GM20000 (cell line): ENCODE results near the gene KIT.

ENCODE experiments used
- DNase-seq: peaks from one replicate; pipeline ENCODE4 v3.0.0; 2012; ENCODE audit warnings: low spot score
- TF ChIP-seq, protein P1 (sequence below): IDR thresholded peaks from 2 replicates; pipeline ENCODE4 v1.5.1; 2012; ENCODE audit warnings: mild to moderate bottlenecking, control low read depth; ENCODE audit errors: extremely low read depth, missing control alignments

KIT gene

DNA sequence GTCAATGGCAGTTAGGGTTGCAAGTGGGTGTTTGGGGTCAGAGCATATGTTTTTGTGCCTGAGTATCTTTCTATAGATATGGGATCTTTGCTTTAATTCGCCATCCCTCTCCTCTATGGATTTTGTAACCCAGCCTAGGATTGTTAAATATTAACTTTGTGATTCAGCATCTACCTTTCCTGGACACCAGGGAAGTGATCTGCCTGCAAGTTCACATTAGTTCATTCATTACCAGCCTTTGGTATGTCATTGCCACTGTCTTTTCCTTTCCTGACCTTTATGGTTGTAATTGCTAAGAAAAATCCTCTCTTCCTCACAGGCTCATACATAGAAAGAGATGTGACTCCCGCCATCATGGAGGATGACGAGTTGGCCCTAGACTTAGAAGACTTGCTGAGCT, 73.8 kb downstream of the KIT start:
- no peak for DNase-seq
- TF ChIP-seq, protein P1, sequence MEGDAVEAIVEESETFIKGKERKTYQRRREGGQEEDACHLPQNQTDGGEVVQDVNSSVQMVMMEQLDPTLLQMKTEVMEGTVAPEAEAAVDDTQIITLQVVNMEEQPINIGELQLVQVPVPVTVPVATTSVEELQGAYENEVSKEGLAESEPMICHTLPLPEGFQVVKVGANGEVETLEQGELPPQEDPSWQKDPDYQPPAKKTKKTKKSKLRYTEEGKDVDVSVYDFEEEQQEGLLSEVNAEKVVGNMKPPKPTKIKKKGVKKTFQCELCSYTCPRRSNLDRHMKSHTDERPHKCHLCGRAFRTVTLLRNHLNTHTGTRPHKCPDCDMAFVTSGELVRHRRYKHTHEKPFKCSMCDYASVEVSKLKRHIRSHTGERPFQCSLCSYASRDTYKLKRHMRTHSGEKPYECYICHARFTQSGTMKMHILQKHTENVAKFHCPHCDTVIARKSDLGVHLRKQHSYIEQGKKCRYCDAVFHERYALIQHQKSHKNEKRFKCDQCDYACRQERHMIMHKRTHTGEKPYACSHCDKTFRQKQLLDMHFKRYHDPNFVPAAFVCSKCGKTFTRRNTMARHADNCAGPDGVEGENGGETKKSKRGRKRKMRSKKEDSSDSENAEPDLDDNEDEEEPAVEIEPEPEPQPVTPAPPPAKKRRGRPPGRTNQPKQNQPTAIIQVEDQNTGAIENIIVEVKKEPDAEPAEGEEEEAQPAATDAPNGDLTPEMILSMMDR, result no peak

DNA sequence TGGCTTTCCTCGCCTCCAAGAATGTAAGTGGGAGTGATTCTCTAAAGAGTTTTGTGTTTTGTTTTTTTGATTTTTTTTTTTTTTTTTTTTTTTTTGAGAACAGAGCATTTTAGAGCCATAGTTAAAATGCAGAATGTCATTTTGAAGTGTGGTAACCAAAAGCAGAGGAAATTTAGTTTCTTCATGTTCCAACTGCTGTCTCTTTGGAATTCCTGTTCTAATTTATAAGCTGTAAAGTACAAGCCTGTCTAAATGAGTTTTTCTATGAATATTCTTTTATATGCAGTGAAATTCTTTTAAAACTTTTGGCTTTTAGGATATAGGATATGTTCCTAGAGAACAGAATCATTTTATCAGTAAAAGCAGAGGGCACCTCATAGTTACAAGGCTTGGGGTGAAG, 74.2 kb downstream of the KIT start:
- DNase-seq, result no peak
- TF ChIP-seq, protein P1, result no peak

DNA sequence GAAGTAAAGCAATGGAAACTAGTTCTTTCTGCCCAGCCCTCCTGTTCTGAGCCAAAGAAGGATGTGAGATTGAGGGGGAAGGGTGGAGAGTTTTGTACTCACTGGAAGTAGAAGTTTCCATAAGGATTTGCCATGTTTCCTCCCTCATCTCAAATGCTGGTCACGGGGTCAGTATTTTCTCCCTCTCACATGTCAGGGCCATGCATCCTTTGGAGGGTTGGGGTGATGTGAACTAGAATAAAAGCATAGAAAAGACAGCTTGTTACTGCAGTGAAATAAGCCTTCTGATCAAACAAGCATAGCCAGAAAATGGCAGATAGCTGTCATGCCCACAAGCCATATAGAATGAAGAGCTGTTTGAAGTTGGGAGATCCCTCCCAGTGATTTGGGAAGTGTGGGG, 79.7 kb downstream of the KIT start:
- DNase-seq, result no peak
- TF ChIP-seq, protein P1, result no peak

DNA sequence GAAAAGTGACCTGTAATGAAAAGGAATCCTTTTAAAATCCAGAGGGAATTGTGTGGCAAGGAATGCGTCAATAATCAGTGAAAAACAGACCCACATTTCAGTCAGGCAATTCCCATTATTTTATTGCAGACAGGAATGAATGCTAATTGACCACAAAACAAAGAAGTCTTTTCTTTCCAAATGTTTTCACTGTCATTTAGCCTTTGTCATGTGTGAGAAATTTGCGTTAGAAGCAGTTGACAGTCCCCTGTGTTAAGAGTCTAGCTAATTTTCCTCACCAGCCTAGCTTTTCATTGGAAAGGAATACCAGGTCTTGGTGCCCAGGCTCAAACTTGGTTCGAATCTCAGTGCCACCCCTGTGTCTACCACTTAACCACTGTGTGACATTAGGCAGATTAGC, 83.4 kb downstream of the KIT start:
- DNase-seq, result no peak
- TF ChIP-seq, protein P1, result no peak

DNA sequence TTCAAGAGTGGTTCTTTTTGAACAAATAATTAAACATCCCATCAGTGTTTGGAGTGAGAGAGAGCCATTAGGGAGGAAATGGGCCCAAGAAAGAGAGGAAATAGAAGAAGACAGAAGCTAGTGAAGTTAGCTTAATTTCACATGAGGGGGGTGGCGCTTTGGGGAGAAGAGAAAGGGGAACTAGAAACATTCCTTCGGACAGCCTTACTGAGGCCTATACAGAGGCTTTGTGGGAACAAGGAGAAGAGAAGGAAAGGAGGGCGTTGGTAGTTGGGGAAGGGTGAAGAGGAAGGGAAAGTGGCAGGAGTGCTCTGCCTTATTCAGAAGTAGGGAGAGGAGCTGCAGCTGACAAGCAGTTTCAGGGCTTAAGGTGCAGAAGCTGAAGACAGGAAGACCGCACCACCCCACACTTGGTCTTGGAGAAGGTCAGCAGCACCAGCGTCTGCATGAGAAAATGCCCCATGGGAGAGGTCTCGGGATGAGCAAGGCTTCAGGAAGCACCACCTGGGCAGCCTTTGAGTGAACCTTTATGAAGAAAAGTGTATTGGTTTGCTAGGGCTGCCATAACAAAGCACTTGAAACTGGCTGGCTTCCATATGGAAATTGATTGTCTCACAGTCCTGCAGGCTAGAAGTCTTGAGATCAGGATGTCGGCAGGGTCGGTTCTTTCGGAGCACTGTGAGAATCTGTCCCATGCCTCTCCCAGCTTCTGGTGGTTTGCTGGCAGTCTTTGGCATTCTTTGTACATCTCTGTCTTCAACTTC, 85.1 kb downstream of the KIT start:
- DNase-seq, result no peak
- TF ChIP-seq, protein P1, result no peak

DNA sequence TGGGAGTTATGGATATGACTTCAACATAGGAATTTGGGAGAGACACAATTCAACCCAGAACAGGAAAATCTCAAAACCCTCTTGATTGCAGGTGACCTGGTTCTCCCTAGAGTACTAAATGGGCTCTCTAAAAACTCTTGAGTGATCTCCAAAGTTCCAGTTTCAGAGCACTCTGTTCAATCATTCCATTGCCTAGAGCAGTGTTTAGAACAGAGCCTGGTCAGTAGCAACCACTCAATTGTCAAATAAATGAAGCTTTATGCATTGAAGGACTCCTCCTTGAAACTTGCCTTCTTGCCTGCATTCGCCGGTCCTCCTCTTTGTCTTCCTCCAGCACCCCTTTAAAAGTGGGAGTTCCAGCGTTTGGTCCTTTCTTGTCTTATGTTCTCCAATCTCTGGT, 85.8 kb downstream of the KIT start:
- no peak for DNase-seq
- TF ChIP-seq, protein P1, result no peak

DNA sequence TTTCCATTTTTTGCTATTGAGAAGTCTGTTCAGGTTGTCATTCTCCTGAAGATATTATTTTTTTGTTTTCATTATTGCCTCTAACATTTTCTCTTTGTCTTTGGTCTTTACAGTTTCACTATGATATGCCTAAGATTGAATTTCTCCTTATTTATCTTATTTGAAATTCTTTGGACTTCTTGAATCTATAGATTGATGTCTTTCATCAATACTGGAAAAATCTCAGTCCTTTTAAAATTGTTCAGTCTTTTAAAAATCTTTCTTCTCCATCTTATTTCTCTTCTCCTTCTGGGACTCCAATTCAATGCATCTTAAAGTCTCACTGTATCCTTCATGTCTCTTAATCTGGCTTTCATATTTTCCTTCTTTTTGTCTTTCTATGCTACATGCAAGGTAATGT, 86.7 kb downstream of the KIT start:
- TF ChIP-seq, protein P1, result no peak
- no peak for DNase-seq
